Measurements from ENCODE around the gene PPARD. TPM values are rescaled to one million over a fixed set of nuclear protein-coding genes. Genes with fewer than 3 reads are reported as not detected.

PPARD gene
- total and polyA plus RNA-seq, 2 of the 13 experiments (the other 11 are each of a cell fraction or from before 2014, with no cell fraction given) = 6.1 to 13.3 TPM

DNA sequence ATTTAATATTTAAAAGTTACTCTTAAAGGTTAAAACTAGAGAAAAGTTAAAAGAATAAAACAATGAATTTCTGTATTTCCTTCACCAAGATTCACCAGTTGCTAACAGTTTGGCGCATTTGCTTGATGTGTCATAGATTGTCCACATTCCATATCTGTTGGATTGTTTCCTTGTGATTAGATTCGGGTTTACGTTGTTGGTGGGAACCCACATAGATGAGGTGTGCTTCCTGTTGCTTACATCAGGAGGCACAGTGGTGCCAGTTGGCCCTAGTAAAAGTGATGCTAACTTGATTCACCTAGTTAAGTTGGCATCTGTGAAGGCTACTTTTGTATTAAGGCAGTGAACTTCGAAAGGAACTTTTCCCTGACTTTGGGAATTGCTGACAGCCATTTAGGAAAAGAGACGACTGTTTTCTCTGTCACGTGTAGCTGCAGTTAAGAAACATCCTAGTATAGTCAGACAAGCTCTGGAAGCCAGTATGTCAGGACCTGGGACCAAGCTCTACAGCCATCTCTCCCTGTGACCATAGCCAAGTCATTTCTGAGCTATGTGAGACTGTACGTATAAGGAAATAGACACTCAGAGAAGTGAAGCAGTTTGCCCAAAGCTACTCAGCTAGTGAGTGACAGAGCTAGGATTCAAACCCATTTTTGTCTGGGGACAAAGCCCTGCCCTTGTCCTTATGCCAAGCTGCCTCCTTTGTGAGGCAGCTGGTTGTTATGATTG, 49.0 kb downstream of the PPARD start:
- H3K36me3 ChIP-seq (replicated peaks in 1 of 2; ENCODE audit: control insufficient read depth in 1 of 2, insufficient read depth in 2 of 2, low read length in 2 of 2) = no peaks in the 10 kb centered on the region
- H3K27me3 ChIP-seq (ENCODE audit: control insufficient read depth in 1 of 2, insufficient read depth in 2 of 2, low read length in 2 of 2) = no peaks in the 10 kb centered on the region
- ChIA-PET CTCF (ENCODE audit: low intra/inter-chr PET ratio, low total read pairs) (no interaction called here), POLR2A (no interaction called here)
- H3K9me3 ChIP-seq (ENCODE audit: low read length) = no peaks in the 10 kb centered on the region
- H3K9ac ChIP-seq (ENCODE audit: insufficient read depth, low read depth, low read length) = no peak overlapping the region
- ATAC-seq = no peak
- no peak for FAIRE-seq
- peaks cover 37% of the 10 kb centered on the region for H3K4me1 ChIP-seq (ENCODE audit: insufficient read depth, low read length)
- H3K4me3 ChIP-seq (replicated peaks in 1 of 3; ENCODE audit: insufficient read depth in 1 of 3, low read depth in 2 of 3, low read length in 3 of 3) = no peak overlapping the region
- in situ Hi-C loops (cut with HindIII; ENCODE audit: extremely low pct_ligation_motif_present, low pct_unique_long_range_greater_than_20kb) (no loop called here), intact Hi-C loops (cut with micrococcal nuclease; ENCODE audit: unreplicated experiment) (no loop called here)
- no peaks in the 10 kb centered on the region for H3K79me2 ChIP-seq (ENCODE audit: insufficient read depth, low read length)
- no peak overlapping the region for H3K4me2 ChIP-seq (ENCODE audit: low read depth, low read length)
- H4K20me1 ChIP-seq (ENCODE audit: insufficient read depth, low read length) = no peaks in the 10 kb centered on the region
- no peak for DNase-seq (ENCODE audit: low spot score)
- no peak overlapping the region for H3K27ac ChIP-seq (ENCODE audit: extremely low read length, insufficient read depth, low read length)
- BruUV-seq (replicated peaks) = no TSS peak
- no peak overlapping the region for H2AFZ ChIP-seq (ENCODE audit: low read length)
- WGBS (ENCODE audit: low lambda C conversion rate) = 94% methylated on average over 7 of the region's 7 CpGs
- TF ChIP-seq NFIB (CRISPR knock-in tag; IDR thresholded peaks at IDR 0.05; ENCODE audit: borderline replicate concordance) (no peak), KDM2A (CRISPR knock-in tag; IDR thresholded peaks at IDR 0.05; ENCODE audit: borderline replicate concordance, low read depth) (no peak), NCOR1 (IDR thresholded peaks at IDR 0.05; ENCODE audit: borderline replicate concordance, low read length) (no peak), ZC3H4 (CRISPR knock-in tag; IDR thresholded peaks at IDR 0.05; ENCODE audit: borderline replicate concordance) (no peak), SIX1 (CRISPR knock-in tag; IDR thresholded peaks at IDR 0.05; ENCODE audit: borderline replicate concordance) (no peak), MTA1 (CRISPR knock-in tag; IDR thresholded peaks at IDR 0.05; ENCODE audit: borderline replicate concordance) (no peak), ZNF3 (CRISPR knock-in tag; IDR thresholded peaks at IDR 0.05) (no peak)
- TF ChIP-seq, protein P1, sequence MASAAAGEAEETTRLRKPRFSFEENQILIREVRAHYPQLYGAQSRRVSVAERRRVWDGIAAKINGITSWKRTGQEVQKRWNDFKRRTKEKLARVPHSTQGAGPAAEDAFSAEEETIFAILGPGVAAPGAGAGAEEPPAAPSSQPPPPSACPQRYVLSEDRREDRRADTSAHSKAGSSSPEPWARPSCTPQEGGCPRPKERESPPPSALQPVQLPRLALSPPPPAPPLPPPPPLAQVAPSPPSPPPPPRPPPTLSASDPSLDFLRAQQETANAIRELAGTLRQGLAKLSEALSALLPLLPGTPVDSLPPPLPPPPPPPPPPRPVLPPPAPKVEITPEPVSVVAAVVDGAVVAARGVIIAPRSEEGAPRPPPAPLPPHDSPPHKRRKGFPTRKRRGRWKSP (CRISPR knock-in tag; IDR thresholded peaks at IDR 0.05) = no peak
- TF ChIP-seq, protein P2, sequence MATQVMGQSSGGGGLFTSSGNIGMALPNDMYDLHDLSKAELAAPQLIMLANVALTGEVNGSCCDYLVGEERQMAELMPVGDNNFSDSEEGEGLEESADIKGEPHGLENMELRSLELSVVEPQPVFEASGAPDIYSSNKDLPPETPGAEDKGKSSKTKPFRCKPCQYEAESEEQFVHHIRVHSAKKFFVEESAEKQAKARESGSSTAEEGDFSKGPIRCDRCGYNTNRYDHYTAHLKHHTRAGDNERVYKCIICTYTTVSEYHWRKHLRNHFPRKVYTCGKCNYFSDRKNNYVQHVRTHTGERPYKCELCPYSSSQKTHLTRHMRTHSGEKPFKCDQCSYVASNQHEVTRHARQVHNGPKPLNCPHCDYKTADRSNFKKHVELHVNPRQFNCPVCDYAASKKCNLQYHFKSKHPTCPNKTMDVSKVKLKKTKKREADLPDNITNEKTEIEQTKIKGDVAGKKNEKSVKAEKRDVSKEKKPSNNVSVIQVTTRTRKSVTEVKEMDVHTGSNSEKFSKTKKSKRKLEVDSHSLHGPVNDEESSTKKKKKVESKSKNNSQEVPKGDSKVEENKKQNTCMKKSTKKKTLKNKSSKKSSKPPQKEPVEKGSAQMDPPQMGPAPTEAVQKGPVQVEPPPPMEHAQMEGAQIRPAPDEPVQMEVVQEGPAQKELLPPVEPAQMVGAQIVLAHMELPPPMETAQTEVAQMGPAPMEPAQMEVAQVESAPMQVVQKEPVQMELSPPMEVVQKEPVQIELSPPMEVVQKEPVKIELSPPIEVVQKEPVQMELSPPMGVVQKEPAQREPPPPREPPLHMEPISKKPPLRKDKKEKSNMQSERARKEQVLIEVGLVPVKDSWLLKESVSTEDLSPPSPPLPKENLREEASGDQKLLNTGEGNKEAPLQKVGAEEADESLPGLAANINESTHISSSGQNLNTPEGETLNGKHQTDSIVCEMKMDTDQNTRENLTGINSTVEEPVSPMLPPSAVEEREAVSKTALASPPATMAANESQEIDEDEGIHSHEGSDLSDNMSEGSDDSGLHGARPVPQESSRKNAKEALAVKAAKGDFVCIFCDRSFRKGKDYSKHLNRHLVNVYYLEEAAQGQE (IDR thresholded peaks at IDR 0.05; ENCODE audit: borderline replicate concordance in 1 of 2, low read depth in 1 of 2, low read length in 2 of 2) = no peak
- TF ChIP-seq, protein P3, sequence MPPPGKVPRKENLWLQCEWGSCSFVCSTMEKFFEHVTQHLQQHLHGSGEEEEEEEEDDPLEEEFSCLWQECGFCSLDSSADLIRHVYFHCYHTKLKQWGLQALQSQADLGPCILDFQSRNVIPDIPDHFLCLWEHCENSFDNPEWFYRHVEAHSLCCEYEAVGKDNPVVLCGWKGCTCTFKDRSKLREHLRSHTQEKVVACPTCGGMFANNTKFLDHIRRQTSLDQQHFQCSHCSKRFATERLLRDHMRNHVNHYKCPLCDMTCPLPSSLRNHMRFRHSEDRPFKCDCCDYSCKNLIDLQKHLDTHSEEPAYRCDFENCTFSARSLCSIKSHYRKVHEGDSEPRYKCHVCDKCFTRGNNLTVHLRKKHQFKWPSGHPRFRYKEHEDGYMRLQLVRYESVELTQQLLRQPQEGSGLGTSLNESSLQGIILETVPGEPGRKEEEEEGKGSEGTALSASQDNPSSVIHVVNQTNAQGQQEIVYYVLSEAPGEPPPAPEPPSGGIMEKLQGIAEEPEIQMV (CRISPR knock-in tag; IDR thresholded peaks at IDR 0.05; ENCODE audit: low read depth) = no peak
- TF ChIP-seq, protein P4, sequence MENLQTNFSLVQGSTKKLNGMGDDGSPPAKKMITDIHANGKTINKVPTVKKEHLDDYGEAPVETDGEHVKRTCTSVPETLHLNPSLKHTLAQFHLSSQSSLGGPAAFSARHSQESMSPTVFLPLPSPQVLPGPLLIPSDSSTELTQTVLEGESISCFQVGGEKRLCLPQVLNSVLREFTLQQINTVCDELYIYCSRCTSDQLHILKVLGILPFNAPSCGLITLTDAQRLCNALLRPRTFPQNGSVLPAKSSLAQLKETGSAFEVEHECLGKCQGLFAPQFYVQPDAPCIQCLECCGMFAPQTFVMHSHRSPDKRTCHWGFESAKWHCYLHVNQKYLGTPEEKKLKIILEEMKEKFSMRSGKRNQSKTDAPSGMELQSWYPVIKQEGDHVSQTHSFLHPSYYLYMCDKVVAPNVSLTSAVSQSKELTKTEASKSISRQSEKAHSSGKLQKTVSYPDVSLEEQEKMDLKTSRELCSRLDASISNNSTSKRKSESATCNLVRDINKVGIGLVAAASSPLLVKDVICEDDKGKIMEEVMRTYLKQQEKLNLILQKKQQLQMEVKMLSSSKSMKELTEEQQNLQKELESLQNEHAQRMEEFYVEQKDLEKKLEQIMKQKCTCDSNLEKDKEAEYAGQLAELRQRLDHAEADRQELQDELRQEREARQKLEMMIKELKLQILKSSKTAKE (CRISPR knock-in tag; IDR thresholded peaks at IDR 0.05; ENCODE audit: borderline replicate concordance) = no peak
- TF ChIP-seq, protein P5, sequence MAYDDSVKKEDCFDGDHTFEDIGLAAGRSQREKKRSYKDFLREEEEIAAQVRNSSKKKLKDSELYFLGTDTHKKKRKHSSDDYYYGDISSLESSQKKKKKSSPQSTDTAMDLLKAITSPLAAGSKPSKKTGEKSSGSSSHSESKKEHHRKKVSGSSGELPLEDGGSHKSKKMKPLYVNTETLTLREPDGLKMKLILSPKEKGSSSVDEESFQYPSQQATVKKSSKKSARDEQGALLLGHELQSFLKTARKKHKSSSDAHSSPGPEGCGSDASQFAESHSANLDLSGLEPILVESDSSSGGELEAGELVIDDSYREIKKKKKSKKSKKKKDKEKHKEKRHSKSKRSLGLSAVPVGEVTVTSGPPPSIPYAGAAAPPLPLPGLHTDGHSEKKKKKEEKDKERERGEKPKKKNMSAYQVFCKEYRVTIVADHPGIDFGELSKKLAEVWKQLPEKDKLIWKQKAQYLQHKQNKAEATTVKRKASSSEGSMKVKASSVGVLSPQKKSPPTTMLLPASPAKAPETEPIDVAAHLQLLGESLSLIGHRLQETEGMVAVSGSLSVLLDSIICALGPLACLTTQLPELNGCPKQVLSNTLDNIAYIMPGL (CRISPR knock-in tag; IDR thresholded peaks at IDR 0.05; ENCODE audit: borderline replicate concordance in 1 of 2, low read depth in 1 of 2) = no peak

Data from HepG2 (cell line).